ENCODE data around the gene SH3GLB2.

The SH3GLB2 gene

DNA sequence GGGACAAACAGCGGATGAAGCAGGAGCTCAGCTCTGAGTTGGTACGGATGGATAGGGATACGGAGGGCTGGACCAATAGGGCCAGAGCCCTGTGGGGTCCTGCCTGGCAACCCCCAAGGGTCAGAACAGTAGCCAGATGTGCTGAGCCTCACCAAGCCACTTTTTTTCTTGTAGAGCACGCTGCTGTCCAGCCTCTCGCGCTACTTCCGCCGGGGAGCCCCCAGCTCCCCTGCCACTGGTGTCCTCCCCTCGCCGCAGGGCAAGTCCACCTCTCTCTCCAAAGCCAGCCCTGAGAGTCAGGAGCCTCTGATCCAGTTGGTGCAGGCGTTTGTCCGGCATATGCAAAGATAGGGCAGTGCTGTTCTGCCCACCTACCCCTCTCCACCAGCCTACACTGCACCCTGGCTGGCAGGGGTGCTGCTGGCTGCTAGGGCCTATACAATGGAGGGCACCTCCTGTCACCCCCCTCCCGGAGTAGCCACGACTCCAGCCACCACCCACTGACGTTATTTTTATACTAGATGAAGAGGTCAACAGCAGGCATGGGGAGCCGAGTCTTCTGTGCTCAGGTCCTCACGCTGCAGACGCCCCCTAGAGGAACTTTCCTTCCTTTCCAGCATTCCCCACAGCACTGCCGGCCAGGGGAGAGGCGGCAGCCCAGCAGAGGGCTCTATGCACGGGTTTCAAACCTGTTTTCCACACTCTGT lies 21.6 kb downstream of the SH3GLB2 start:
- no peak for TF ChIP-seq GATA2 (IDR thresholded peaks at IDR 0.05; ENCODE audit: low read depth, low read length)
- no peak for TF ChIP-seq GATA3 (IDR thresholded peaks at IDR 0.05; ENCODE audit: low read depth, low read length)

DNA sequence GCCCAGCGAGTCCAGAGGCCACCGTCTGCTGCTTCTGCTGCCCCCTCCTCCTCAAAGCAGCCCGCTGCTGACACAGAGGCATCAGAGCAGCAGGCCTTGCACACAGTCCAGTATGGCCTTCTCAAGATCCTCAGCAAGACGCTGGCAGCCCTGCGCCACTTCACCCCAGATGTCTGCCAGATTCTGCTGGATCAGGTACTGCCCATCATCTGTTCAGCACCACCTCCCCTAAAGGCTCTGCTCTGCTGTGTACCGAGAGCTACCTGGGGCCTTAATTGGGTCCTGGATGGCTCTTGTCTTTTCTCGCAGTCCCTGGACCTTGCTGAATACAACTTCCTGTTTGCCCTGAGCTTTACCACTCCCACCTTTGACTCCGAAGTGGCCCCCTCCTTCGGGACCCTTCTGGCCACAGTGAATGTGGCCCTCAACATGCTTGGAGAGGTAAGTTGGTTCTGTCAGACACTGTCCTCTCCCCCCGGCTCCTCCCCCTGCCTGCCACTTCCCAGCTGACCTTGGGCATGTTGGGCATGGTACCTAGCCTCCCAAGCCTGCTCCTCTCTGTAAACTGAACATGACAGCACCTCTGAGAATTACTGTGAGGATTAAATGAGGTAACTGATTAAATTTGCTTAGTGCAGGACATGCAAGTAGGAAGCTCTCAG lies 22.7 kb downstream of the SH3GLB2 start:
- TF ChIP-seq GATA3 (IDR thresholded peaks at IDR 0.05; ENCODE audit: low read depth, low read length) (no peak), GATA2 (IDR thresholded peaks at IDR 0.05; ENCODE audit: low read depth, low read length) (no peak)

DNA sequence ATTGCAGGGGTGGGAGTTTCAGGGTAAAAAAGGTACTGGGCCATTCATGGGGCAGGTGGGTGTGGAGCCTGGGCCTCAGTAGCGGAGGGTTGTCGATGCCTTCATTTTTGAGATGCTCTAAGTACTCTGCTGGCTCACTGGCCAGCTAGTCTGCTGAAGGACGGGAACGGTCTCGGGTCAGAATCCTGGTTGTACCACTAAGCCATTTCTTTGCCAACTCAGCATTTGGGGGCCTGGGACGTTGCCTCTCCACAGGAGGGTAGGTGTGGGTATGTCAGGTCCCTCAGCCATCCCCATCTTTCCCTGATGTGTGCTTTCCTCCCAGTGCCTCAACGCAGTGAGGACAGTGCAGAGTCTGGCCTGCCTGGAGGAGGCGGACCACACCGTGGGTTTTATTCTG lies 25.1 kb downstream of the SH3GLB2 start:
- TF ChIP-seq GATA2 (IDR thresholded peaks at IDR 0.05; ENCODE audit: low read depth, low read length) (no peak), GATA3 (IDR thresholded peaks at IDR 0.05; ENCODE audit: low read depth, low read length) (no peak)

DNA sequence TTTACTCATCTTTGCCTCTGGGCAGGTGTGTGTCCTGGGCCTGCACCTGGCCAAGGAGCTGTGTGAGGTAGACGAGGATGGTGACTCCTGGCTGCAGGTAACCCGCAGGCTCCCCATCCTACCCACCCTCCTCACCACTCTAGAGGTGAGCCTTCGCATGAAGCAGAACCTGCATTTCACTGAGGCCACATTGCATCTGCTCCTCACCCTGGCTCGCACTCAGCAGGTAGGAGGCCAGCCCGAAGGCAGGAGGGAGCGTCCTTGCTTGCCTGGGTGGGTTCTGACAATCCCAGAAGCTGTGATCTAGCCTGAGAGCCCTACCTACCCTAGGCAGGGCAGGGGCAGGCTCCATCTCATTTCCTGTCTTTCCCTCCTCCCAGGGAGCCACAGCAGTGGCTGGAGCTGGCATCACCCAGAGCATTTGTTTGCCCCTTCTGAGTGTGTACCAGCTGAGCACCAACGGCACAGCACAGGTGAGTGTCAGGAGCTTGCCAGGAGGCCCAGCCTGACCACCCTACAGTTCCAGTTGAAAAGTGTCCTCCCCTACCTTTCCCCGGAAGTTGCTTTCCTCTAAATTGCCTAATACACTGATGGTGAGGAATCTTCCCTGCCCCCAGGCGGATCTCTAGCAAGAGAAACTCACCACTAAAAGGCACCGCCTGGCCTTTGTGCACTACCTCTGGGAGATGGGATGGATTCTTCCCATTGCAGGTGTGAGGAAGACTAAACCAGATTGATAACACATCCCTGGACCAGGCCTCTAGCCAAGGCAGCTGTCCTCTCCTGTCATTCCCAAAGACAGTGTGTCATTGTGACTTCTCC lies 26.4 kb downstream of the SH3GLB2 start:
- no peak for TF ChIP-seq GATA3 (IDR thresholded peaks at IDR 0.05; ENCODE audit: low read depth, low read length)
- TF ChIP-seq GATA2 (IDR thresholded peaks at IDR 0.05; ENCODE audit: low read depth, low read length): no peak

DNA sequence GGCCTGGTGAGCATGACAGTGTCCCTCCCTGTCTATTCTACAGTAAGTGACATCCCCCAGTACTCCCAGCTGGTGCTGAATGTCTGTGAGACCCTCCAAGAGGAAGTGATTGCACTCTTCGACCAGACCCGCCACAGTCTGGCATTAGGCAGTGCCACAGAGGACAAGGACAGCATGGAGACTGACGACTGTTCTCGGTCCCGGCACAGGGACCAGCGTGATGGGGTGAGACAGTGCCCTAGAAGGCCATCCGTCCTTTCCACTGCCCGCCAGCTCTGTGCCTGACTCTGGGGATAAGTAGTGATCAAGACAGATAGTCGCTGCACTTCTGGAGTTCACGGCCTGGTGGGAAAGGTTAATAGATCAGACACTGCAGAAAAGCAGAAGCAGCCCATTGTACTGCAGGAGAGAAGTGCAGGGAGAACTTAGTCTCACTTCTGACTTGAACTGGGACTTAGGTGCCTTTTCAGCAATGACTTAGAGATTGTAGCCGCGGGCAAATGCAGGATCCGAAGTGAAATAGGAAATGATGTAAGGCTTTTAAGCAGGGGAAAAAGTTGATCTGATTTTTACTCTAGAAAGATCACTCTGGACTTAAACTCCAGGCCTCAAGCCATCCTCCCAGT lies 28.4 kb downstream of the SH3GLB2 start:
- no peak for TF ChIP-seq GATA3 (IDR thresholded peaks at IDR 0.05; ENCODE audit: low read depth, low read length)
- TF ChIP-seq GATA2 (IDR thresholded peaks at IDR 0.05; ENCODE audit: low read depth, low read length): no peak

DNA sequence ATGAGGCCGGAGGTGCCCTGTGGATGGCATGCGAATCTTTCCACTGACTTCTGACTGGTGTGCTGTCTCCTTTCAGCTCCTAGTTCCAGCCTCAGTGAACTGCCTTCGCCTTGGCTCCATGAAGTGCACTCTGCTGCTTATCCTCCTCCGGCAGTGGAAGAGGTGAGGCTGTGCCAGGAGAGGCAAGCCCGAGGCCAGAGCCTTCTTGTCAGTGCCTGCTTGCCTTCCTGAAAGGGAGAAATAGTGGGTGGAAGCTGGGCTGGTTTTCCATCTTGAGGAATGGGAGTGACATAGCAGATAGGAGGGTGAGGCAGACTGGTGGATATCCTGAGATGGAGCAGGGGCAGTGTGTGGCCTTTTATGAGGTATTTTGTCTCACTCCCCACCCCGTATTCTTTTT lies 29.7 kb downstream of the SH3GLB2 start:
- TF ChIP-seq GATA2 (IDR thresholded peaks at IDR 0.05; ENCODE audit: low read depth, low read length) (no peak), GATA3 (IDR thresholded peaks at IDR 0.05; ENCODE audit: low read depth, low read length) (no peak)

DNA sequence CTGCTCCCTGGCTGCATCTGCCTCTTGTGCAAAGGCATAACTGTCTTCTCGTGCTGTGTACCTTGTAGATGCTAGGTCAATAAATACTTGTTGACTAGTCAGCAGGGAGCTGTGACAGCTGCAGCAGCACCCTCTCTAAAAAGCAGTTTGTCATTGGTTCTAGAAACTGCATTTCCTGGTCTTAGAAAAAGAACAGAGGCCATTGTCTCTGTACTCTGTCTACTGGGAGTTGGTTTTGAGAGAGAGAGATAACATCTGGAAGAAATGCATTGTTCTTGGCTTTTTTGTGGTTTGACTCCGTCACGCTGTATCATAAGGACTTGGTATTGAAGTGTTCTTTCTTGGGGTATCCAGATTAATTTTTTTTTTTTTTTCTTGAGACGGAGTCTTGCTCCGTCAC lies 32.3 kb downstream of the SH3GLB2 start:
- TF ChIP-seq GATA3 (IDR thresholded peaks at IDR 0.05; ENCODE audit: low read depth, low read length) (no peak), GATA2 (IDR thresholded peaks at IDR 0.05; ENCODE audit: low read depth, low read length) (no peak)

DNA sequence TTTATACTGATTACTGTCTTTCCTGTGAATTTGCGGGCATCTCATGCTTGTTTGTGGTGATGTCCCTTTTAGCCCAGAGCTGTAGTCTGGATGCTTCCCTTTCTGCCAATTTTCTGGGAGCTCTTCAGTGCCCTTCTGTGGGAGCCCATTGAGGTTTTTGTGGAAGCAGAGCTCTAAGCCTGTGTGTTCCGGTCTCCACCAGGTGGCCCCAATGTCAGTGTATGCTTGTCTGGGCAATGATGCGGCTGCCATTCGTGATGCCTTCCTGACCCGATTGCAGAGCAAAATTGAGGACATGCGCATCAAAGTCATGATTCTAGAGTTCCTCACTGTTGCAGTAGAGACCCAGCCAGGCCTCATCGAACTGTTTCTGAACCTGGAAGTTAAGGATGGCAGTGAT lies 35.1 kb downstream of the SH3GLB2 start:
- TF ChIP-seq GATA2 (IDR thresholded peaks at IDR 0.05; ENCODE audit: low read depth, low read length) (no peak), GATA3 (IDR thresholded peaks at IDR 0.05; ENCODE audit: low read depth, low read length) (no peak)

DNA sequence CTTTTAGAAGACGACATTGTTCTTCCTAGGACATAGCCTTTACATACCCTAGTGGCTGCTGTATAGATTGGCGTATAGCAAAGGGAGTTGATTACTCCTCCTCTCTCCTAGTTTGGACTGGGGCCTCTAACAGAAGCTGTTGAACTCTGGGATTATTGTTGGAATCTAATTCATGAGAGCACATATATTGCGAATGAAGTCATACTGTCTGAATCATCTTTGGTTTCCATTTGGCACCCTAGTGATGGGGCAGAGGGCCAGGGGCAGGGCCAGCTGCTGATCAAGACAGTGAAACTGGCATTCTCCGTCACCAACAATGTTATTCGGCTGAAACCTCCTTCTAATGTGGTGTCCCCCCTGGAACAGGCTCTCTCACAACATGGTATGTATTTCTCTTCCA lies 40.3 kb downstream of the SH3GLB2 start:
- TF ChIP-seq GATA2 (IDR thresholded peaks at IDR 0.05; ENCODE audit: low read depth, low read length) (no peak), GATA3 (IDR thresholded peaks at IDR 0.05; ENCODE audit: low read depth, low read length) (no peak)

DNA sequence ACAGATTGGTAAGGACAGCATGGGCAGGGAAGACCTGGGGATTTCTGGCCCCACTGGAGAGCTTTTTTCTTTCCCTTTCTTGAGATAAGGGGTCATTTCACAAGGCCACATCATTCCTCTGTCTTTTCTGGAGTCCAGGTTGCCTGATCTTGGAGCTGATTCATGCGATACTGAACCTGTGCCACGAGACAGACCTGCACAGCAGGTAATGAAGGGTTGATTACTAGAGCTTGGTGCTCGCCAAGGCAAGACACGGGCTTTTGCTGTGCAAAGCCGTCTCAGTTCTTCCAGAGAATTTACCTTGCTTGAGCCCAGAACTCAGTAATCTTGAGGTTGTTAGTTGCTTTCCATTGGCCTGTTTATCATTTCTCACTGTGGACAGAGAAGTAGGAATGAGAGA lies 41.5 kb downstream of the SH3GLB2 start:
- TF ChIP-seq GATA2 (IDR thresholded peaks at IDR 0.05; ENCODE audit: low read depth, low read length) (no peak), GATA3 (IDR thresholded peaks at IDR 0.05; ENCODE audit: low read depth, low read length) (no peak)

DNA sequence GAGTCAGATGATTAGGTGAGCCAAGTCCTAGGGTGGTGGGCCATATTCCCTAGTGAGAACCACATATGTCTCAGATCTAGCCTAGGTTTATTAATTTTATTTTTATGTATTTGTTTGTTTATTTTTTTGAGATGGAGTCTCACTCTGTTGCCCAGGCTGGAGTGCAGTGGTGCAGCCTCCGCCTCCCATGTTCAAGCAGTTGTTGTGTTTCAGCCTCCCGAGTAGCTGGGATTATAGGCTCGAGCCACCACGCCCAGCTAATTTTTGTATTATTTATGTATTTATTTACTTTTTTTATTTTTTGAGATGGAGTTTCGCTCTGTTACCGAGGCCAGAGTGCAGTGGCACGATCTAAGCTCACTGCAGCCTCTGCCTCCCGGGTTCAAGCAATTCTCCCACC lies 44.6 kb downstream of the SH3GLB2 start:
- TF ChIP-seq GATA2 (IDR thresholded peaks at IDR 0.05; ENCODE audit: low read depth, low read length) (no peak), GATA3 (IDR thresholded peaks at IDR 0.05; ENCODE audit: low read depth, low read length) (no peak)

DNA sequence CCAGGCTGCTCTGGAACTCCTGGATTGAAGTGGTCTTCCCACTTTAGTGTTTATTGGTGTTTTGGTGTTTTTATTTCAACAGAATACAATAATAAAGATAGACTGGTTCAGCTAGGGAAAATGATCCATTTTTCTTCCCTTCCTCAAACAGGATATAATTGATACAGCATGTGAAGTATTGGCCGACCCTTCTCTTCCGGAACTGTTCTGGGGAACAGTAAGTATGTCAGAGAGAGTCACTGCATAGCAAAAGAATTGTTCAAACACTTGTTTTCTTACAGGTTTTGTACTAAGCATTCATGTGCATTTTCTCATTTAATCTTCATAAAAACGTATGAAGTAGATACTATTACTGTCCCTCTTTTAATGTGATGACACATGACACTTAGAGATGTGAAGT lies 49.0 kb downstream of the SH3GLB2 start:
- TF ChIP-seq GATA3 (IDR thresholded peaks at IDR 0.05; ENCODE audit: low read depth, low read length) (no peak), GATA2 (IDR thresholded peaks at IDR 0.05; ENCODE audit: low read depth, low read length) (no peak)

DNA sequence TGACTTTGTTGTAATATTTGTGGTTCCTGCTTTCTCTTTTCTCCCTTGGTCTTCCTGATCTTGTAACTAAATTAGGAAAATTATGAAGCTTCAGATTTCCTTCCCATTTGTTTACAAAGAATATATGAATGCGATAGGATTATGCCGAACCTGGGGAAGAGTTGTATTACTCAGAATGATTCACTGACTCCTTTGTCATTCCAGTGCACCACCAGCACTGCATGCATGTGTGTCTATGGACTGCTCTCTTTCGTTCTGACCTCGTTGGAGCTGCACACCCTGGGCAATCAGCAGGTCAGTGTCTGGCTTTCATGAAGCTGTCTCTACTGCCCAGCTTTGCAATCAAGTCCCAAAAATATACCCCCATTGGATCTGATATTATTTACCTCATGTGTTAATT lies 55.2 kb downstream of the SH3GLB2 start:
- TF ChIP-seq GATA3 (IDR thresholded peaks at IDR 0.05; ENCODE audit: low read depth, low read length) (no peak), GATA2 (IDR thresholded peaks at IDR 0.05; ENCODE audit: low read depth, low read length) (no peak)

DNA sequence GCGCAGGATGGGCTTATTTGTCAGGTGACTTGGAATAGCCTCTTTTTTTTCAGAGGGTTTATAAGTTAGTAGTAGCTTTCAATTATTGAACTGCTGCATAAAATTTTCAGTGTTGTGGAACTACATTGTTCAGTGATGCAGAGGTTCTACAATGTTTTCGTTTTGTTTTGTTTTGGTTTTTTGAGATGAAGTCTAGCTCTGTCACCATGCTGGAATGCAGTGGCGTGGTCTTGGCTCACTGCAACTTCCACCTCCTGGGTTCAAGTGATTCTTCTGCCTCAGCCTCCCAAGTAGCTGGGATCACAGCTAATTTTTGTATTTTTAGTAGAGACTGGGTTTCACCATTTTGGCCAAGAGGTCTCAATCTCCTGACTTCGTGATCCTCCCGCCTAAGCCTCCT lies 58.6 kb downstream of the SH3GLB2 start:
- no peak for TF ChIP-seq GATA2 (IDR thresholded peaks at IDR 0.05; ENCODE audit: low read depth, low read length)
- TF ChIP-seq GATA3 (IDR thresholded peaks at IDR 0.05; ENCODE audit: low read depth, low read length): no peak
